GM19324 (cell line): ENCODE measurements around the gene LILRB2.
"Not testable (repeated sequence)": the region's sequence is repeated elsewhere in the genome, so short reads cannot be mapped to it uniquely, and the experiment has no call there.

Source experiments
- ATAC-seq: cut with Tn5 transposase; IDR thresholded peaks from one replicate; pipeline ENCODE4 v1.9.1; 2021; ENCODE audit warnings: mild to moderate bottlenecking, moderate library complexity; ENCODE audit not compliant: unreplicated experiment, low FRiP score

The LILRB2 gene

GRCh38 chr19:54281007-54281728 lies at the start of gene LILRB2:
Gene LILRB2, minus strand, starts transcription at chr19:54281110. Its CDS starts 614 bp downstream, at chr19:54280496.
- ATAC-seq, result no peak

- no peak for ATAC-seq
Observed at GRCh38 chr19:54329476-54330165, 48.7 kb upstream of the LILRB2 start.

- not testable (repeated sequence) for ATAC-seq
Observed at GRCh38 chr19:54328781-54329180, 47.9 kb upstream of the LILRB2 start.

- no peak for ATAC-seq
Observed at GRCh38 chr19:54325631-54326030, 44.7 kb upstream of the LILRB2 start.

GRCh38 chr19:54325194-54325621 lies 44.3 kb upstream of the LILRB2 start:
- ATAC-seq, result no peak

- no peak for ATAC-seq
Observed at GRCh38 chr19:54324071-54324470, 43.2 kb upstream of the LILRB2 start.

GRCh38 chr19:54322934-54323333 lies 42.0 kb upstream of the LILRB2 start:
- ATAC-seq, result not testable (repeated sequence)

- not testable (repeated sequence) for ATAC-seq
Observed at GRCh38 chr19:54322295-54322694, 41.4 kb upstream of the LILRB2 start.

GRCh38 chr19:54319892-54320670 lies 39.2 kb upstream of the LILRB2 start:
- no peak for ATAC-seq

GRCh38 chr19:54319049-54319448 lies 38.1 kb upstream of the LILRB2 start:
- no peak for ATAC-seq

- ATAC-seq, result no peak
Observed at GRCh38 chr19:54317965-54318240, 37.0 kb upstream of the LILRB2 start.

GRCh38 chr19:54317108-54317964 lies 36.4 kb upstream of the LILRB2 start:
- no peak for ATAC-seq

GRCh38 chr19:54316746-54317107 lies 35.8 kb upstream of the LILRB2 start:
- no peak for ATAC-seq

GRCh38 chr19:54315956-54316355 lies 35.0 kb upstream of the LILRB2 start:
- ATAC-seq, result no peak

- ATAC-seq, result no peak
Observed at GRCh38 chr19:54312436-54313377, 31.8 kb upstream of the LILRB2 start, which contains the start of gene LILRA5. Gene LILRA5, minus strand, starts transcription at chr19:54313166. Its CDS starts 147 bp downstream, at chr19:54313019.

GRCh38 chr19:54312011-54312410 lies 31.1 kb upstream of the LILRB2 start:
- ATAC-seq, result no peak

- no peak for ATAC-seq
Observed at GRCh38 chr19:54311486-54311885, 30.6 kb upstream of the LILRB2 start.

- ATAC-seq, result no peak
Observed at GRCh38 chr19:54310543-54310942, 29.6 kb upstream of the LILRB2 start.

GRCh38 chr19:54309811-54310210 lies 28.9 kb upstream of the LILRB2 start:
- ATAC-seq, result no peak
